HepG2 (cell line): ENCODE results near the gene ABHD17C. TPM values are rescaled to one million over a fixed set of nuclear protein-coding genes. Genes with fewer than 3 reads are reported as not detected.

Source experiments
- ATF7-NPFF ChIP-seq: sonication (generic); formaldehyde crosslinking; IDR thresholded peaks from 2 replicates; pipeline ENCODE4 v1.8.1; 2023; ENCODE audit warnings: mild to moderate bottlenecking, low read depth, missing genetic modification reagents, moderate library complexity
- HNF4G ChIP-seq, 2 experiments: sonication (generic) in 1 of 2; formaldehyde crosslinking in 1 of 2; IDR thresholded peaks; 2 replicates each; pipeline versions ENCODE4 v1.4.0 to v1.6.1; 2011 to 2020; ENCODE audit warnings: borderline replicate concordance in 2 of 2, low read depth in 2 of 2, mild to moderate bottlenecking in 2 of 2, low read length in 1 of 2, missing genetic modification reagents in 1 of 2, moderate library complexity in 1 of 2
- JUND ChIP-seq: sonication (generic); formaldehyde crosslinking; IDR thresholded peaks from 2 replicates; pipeline ENCODE4 v1.8.0; 2022; ENCODE audit warnings: mild to moderate bottlenecking, missing genetic modification reagents
- KAT2B ChIP-seq: fragments of 150-350 bp; IDR thresholded peaks from 2 replicates; pipeline ENCODE4 v1.6.1; 2014; ENCODE audit warnings: low read depth, low read length, borderline replicate concordance
- KDM4B ChIP-seq: sonication (generic); formaldehyde crosslinking; IDR thresholded peaks from 2 replicates; pipeline ENCODE4 v1.4.0; 2020; ENCODE audit warnings: missing genetic modification reagents
- KMT2B ChIP-seq: IDR thresholded peaks from 2 replicates; pipeline ENCODE4 v1.6.1; 2016; ENCODE audit warnings: missing genetic modification reagents, missing compliant biosample characterization
- NFKB2 ChIP-seq: sonication (generic); formaldehyde crosslinking; IDR thresholded peaks from 2 replicates; pipeline ENCODE4 v1.4.0; 2020; ENCODE audit warnings: missing genetic modification reagents, borderline replicate concordance
- USF2 ChIP-seq, 2 experiments: sonication (generic) in 1 of 2; formaldehyde crosslinking in 1 of 2; IDR thresholded peaks; 2 replicates each; pipeline versions ENCODE4 v1.5.1 to v1.6.1; 2011 to 2020; ENCODE audit warnings: borderline replicate concordance in 1 of 2, low read depth in 1 of 2, low read length in 1 of 2, mild to moderate bottlenecking in 1 of 2, missing genetic modification reagents in 1 of 2, moderate library complexity in 1 of 2
- ZBTB33 ChIP-seq: sonication (generic); formaldehyde crosslinking; IDR thresholded peaks from 2 replicates; pipeline ENCODE4 v1.4.0; 2020; ENCODE audit warnings: missing genetic modification reagents
- ZFX ChIP-seq: sonication (generic); formaldehyde crosslinking; IDR thresholded peaks from 2 replicates; pipeline ENCODE4 v1.4.0; 2020; ENCODE audit warnings: mild to moderate bottlenecking, low read depth, missing genetic modification reagents, moderate library complexity
- ZUFSP ChIP-seq: sonication (generic); formaldehyde crosslinking; IDR thresholded peaks from 2 replicates; pipeline ENCODE4 v1.9.0; 2021; ENCODE audit warnings: missing genetic modification reagents, mild to moderate bottlenecking, borderline replicate concordance
- polyA plus RNA-seq, 8 experiments: library from polyadenylated mRNA; depleted of rRNA in 3 of 8; stranded (reverse) in 7 of 8; unstranded in 1 of 8; fragments of >200 nt; fragmentation: Illumina TruSeq in 4 of 8; extraction: Trizol in 4 of 8; gene quantifications; 2 replicates each; pipeline versions ENCODE4 v1.2.1 to v1.2.3, GENCODE V29; 2011 to 2016; ENCODE audit warnings: low read depth in 4 of 8, missing spikeins in 1 of 8, mixed read lengths in 1 of 8; ENCODE audit not compliant: insufficient read depth in 1 of 8
- total RNA-seq, 5 experiments: library from RNA; depleted of rRNA; stranded (reverse); fragments of >200 nt; fragmentation: Illumina TruSeq; extraction: Trizol; gene quantifications; 2 replicates each; pipeline ENCODE4 v1.2.3, GENCODE V29; 2016; ENCODE audit warnings: low read depth in 1 of 5
- TF ChIP-seq, protein P1 (sequence below): sonication (generic); formaldehyde crosslinking; IDR thresholded peaks from 2 replicates; pipeline ENCODE4 v1.5.1; 2020; ENCODE audit warnings: mild to moderate bottlenecking, missing genetic modification reagents
- TF ChIP-seq, protein P2 (sequence below): sonication (generic); formaldehyde crosslinking; IDR thresholded peaks from 2 replicates; pipeline ENCODE4 v1.5.0; 2020; ENCODE audit warnings: mild to moderate bottlenecking, missing genetic modification reagents

Gene ABHD17C
- total and polyA plus RNA-seq, 2 of the 13 experiments (the other 11 are each of a cell fraction or from before 2014, with no cell fraction given), result 2.9 to 3.9 TPM

GRCh38 chr15:80743189-80743833, 48.2 kb downstream of the ABHD17C start (continued):
- TF ChIP-seq, protein P1, sequence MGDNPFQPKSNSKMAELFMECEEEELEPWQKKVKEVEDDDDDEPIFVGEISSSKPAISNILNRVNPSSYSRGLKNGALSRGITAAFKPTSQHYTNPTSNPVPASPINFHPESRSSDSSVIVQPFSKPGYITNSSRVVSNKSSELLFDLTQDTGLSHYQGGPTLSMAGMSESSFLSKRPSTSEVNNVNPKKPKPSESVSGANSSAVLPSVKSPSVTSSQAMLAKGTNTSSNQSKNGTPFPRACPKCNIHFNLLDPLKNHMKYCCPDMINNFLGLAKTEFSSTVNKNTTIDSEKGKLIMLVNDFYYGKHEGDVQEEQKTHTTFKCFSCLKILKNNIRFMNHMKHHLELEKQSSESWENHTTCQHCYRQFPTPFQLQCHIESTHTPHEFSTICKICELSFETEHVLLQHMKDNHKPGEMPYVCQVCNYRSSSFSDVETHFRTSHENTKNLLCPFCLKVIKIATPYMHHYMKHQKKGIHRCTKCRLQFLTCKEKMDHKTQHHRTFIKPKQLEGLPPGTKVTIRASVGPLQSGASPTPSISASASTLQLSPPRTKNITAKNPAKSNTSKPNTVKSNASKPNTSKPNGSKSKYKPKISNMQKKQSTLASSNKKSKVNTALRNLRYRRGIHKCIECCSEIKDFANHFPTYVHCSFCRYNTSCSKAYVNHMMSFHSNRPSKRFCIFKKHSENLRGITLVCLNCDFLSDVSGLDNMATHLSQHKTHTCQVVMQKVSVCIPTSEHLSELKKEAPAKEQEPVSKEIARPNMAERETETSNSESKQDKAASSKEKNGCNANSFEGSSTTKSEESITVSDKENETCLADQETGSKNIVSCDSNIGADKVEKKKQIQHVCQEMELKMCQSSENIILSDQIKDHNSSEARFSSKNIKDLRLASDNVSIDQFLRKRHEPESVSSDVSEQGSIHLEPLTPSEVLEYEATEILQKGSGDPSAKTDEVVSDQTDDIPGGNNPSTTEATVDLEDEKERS, result no peak
- TF ChIP-seq HNF4G (IDR thresholded peaks at IDR 0.05; ENCODE audit: borderline replicate concordance, low read depth, low read length) (no peak), HNF4G (CRISPR knock-in tag; IDR thresholded peaks at IDR 0.05; ENCODE audit: borderline replicate concordance, low read depth) (no peak), ZBTB33 (CRISPR knock-in tag) (no peak), KAT2B (no peak), USF2 (IDR thresholded peaks at IDR 0.05; ENCODE audit: low read depth, low read length) (no peak), USF2 (CRISPR knock-in tag; IDR thresholded peaks at IDR 0.05; ENCODE audit: borderline replicate concordance) (no peak), NFKB2 (CRISPR knock-in tag) (no peak), ZUFSP (CRISPR knock-in tag) (no peak), KMT2B (no peak), ZFX (CRISPR knock-in tag) (peak; percentile 86), JUND (CRISPR knock-in tag) (no peak), KDM4B (CRISPR knock-in tag) (no peak), ATF7-NPFF (CRISPR knock-in tag) (no peak)
- TF ChIP-seq, protein P2, sequence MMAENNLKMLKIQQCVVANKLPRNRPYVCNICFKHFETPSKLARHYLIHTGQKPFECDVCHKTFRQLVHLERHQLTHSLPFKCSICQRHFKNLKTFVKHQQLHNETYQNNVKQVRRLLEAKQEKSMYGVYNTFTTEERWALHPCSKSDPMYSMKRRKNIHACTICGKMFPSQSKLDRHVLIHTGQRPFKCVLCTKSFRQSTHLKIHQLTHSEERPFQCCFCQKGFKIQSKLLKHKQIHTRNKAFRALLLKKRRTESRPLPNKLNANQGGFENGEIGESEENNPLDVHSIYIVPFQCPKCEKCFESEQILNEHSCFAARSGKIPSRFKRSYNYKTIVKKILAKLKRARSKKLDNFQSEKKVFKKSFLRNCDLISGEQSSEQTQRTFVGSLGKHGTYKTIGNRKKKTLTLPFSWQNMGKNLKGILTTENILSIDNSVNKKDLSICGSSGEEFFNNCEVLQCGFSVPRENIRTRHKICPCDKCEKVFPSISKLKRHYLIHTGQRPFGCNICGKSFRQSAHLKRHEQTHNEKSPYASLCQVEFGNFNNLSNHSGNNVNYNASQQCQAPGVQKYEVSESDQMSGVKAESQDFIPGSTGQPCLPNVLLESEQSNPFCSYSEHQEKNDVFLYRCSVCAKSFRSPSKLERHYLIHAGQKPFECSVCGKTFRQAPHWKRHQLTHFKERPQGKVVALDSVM, result peak; percentile 96
